H1 (cell line): Measurements from ENCODE around the gene MAGEC1.

Experiments used
- CTCF ChIP-seq, 3 experiments: IDR thresholded peaks; 1 replicate in 2 of 3; 2 replicates in 1 of 3; pipeline versions ENCODE4 v1.5.1 to v1.6.1; 2011; ENCODE audit warnings: low read length in 3 of 3, mild to moderate bottlenecking in 3 of 3, inconsistent platforms in 2 of 3, low read depth in 1 of 3, moderate library complexity in 1 of 3; ENCODE audit not compliant: insufficient read depth in 1 of 3; ENCODE audit errors: control extremely low read depth in 1 of 3
- EP300 ChIP-seq, 2 experiments: IDR thresholded peaks; 1 replicate in 1 of 2; 2 replicates in 1 of 2; pipeline ENCODE4 v1.6.1; 2011 to 2012; ENCODE audit warnings: low read depth in 2 of 2, low read length in 2 of 2, mild to moderate bottlenecking in 2 of 2, borderline replicate concordance in 1 of 2, inconsistent platforms in 1 of 2, moderate library complexity in 1 of 2
- EZH2 ChIP-seq: fragments of 200-600 bp; sonication (generic); IDR thresholded peaks from 2 replicates; pipeline ENCODE4 v1.7.1; 2012; ENCODE audit warnings: low read depth, mild to moderate bottlenecking, moderate library complexity, low read length, inconsistent platforms; ENCODE audit not compliant: severe bottlenecking
- MAX ChIP-seq: IDR thresholded peaks from 2 replicates; pipeline ENCODE4 v1.6.1; 2012; ENCODE audit warnings: inconsistent platforms
- POLR2A ChIP-seq, 2 experiments: IDR thresholded peaks; 1 replicate in 1 of 2; 2 replicates in 1 of 2; pipeline ENCODE4 v1.6.1; 2011; ENCODE audit warnings: low read depth in 2 of 2, low read length in 2 of 2, mild to moderate bottlenecking in 2 of 2; ENCODE audit errors: control extremely low read depth in 1 of 2
- POLR2AphosphoS5 ChIP-seq: IDR thresholded peaks from 2 replicates; pipeline ENCODE4 v1.6.1; 2011; ENCODE audit warnings: low read depth, low read length
- SRF ChIP-seq: IDR thresholded peaks from 2 replicates; pipeline ENCODE4 v1.6.1; 2011; ENCODE audit warnings: mild to moderate bottlenecking, low read depth, low read length, moderate library complexity

GRCh38 chrX:141903400-141904155 lies at the start of gene MAGEC1:
- no peak for TF ChIP-seq CTCF (IDR thresholded peaks at IDR 0.05; ENCODE audit: control extremely low read depth in 1 of 3, insufficient read depth in 1 of 3, low read depth in 1 of 3, low read length in 3 of 3)
- no peak for TF ChIP-seq SRF
- no peak for TF ChIP-seq EP300 (IDR thresholded peaks at IDR 0.05; ENCODE audit: borderline replicate concordance in 1 of 2, low read depth in 2 of 2, low read length in 2 of 2)
- no peak for TF ChIP-seq MAX
- no peak for TF ChIP-seq POLR2AphosphoS5
- no peak for TF ChIP-seq EZH2
- TF ChIP-seq POLR2A (IDR thresholded peaks at IDR 0.05; ENCODE audit: control extremely low read depth in 1 of 2, low read depth in 2 of 2, low read length in 2 of 2): no peak
